Measurements from ENCODE around the gene C1QA.

C1QA gene

DNA sequence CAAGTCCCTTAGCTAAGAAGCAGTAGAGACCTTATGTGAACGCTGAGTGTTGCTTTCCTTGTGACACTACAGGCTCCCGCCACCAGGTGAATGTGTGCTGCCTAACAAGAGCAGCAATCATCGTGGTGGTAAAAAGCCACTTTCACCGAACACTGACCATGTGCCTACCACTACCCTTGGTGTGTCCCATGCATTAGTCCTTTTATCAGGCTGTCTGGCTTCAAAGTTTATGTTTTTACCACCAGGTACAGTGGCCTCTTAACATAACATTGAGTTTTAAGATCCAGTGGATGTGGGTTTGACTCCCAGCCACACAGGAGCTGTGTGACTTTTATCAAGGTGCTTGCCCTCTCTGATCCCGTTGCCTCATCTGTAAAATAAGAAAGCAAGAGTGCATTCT, 18.3 kb downstream of the C1QA start:
- Histone ChIP-seq H3K4me1 (no peaks in the 10 kb centered on the region), H3K27me3 (ENCODE audit: control insufficient read depth, insufficient read depth, low read length) (no peaks in the 10 kb centered on the region), H3K4me3 (ENCODE audit: low read depth, low read length) (no peak overlapping the region), H2AFZ (no peak overlapping the region), H3K27ac (no peak overlapping the region), H3K79me2 (no peaks in the 10 kb centered on the region), H3K4me2 (ENCODE audit: low read length) (no peak overlapping the region), H3K36me3 (ENCODE audit: control insufficient read depth, insufficient read depth, low read length) (no peaks in the 10 kb centered on the region), H3K9ac (no peak overlapping the region), H3K9me3 (ENCODE audit: control insufficient read depth, low read length) (no peaks in the 10 kb centered on the region)
- TF ChIP-seq CTCF (IDR thresholded peaks at IDR 0.05): no peak

DNA sequence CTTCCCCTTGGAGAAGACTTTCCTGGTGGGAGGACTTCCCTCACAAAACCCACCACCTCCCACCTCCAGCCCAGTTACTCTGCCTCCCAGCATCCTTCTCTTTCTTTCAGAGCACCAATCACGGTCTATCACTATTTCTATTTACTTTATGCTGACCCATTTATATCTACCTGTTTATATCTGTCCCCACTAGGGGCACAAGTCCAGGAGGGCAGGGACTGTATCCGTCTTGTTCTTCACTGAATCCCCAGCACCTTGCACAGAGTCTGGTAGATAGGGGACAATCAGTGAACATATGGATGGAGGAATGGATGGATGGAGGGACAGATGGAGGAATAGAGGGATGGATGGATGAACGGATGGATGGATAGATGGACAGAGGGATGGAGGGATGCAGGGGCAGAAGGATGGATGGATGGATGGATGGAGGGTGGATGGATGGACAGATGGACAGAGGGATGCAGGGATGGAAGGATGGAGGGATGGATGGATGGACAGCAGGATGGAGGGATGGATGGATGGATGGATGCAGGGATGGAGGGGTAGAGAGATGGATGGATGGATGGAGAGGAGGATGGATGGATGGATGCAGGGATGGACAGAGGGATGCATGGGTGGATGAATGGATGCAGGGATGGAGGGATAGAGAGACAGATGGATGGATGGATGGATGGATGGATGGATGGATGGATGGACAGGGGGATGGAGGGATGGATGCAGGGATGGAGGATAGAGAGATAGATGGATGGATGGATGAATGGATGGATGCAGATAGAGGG, 22.1 kb downstream of the C1QA start:
- Histone ChIP-seq H3K9me3 (ENCODE audit: control insufficient read depth, low read length) (no peaks in the 10 kb centered on the region), H3K4me3 (ENCODE audit: low read depth, low read length) (no peak overlapping the region), H3K9ac (no peak overlapping the region), H2AFZ (no peak overlapping the region), H3K27me3 (ENCODE audit: control insufficient read depth, insufficient read depth, low read length) (no peaks in the 10 kb centered on the region), H3K36me3 (ENCODE audit: control insufficient read depth, insufficient read depth, low read length) (no peaks in the 10 kb centered on the region), H3K27ac (no peak overlapping the region), H3K79me2 (no peaks in the 10 kb centered on the region), H3K4me1 (no peaks in the 10 kb centered on the region), H3K4me2 (ENCODE audit: low read length) (no peak overlapping the region)
- TF ChIP-seq CTCF (IDR thresholded peaks at IDR 0.05): no peak

GRCh38 chr1:22660716-22661241, 24.4 kb downstream of the C1QA start:
- no peak for TF ChIP-seq CTCF (IDR thresholded peaks at IDR 0.05)
- Histone ChIP-seq H3K4me2 (ENCODE audit: low read length) (no peak overlapping the region), H3K4me1 (no peaks in the 10 kb centered on the region), H3K27ac (no peak overlapping the region), H2AFZ (no peak overlapping the region), H3K9me3 (ENCODE audit: control insufficient read depth, low read length) (no peaks in the 10 kb centered on the region), H3K36me3 (ENCODE audit: control insufficient read depth, insufficient read depth, low read length) (no peaks in the 10 kb centered on the region), H3K79me2 (no peaks in the 10 kb centered on the region), H3K27me3 (ENCODE audit: control insufficient read depth, insufficient read depth, low read length) (no peaks in the 10 kb centered on the region), H3K4me3 (ENCODE audit: low read depth, low read length) (no peak overlapping the region), H3K9ac (no peak overlapping the region)

DNA sequence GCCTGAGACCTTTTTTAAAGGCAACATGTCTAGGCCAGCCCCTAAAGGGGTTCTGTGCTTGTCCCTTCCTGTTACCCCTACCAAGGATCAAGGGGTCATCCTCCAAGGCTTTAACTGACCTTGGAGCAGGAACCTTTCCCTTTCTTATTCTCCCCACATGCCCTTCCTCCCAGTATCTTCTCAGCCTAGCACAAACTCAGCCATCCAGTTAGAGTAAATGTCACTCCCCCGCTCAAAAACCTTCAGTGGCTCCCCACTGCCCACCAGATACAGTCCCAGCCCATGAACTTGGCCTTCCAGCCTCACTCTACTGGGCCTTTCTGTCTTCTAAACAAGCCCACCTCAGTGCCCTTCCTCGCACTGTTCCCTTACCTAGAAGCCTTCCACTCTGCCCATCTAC, 25.5 kb downstream of the C1QA start:
- no peaks in the 10 kb centered on the region for H3K36me3 ChIP-seq (ENCODE audit: control insufficient read depth, insufficient read depth, low read length)
- H3K9me3 ChIP-seq (ENCODE audit: control insufficient read depth, low read length): no peaks in the 10 kb centered on the region
- no peak overlapping the region for H3K4me3 ChIP-seq (ENCODE audit: low read depth, low read length)

More for the DNA sequence above, 25.5 kb downstream of the C1QA start:
- no peak overlapping the region for H2AFZ ChIP-seq
- no peak overlapping the region for H3K27ac ChIP-seq
- H3K27me3 ChIP-seq (ENCODE audit: control insufficient read depth, insufficient read depth, low read length): no peaks in the 10 kb centered on the region
- no peak overlapping the region for H3K9ac ChIP-seq
- H3K79me2 ChIP-seq: no peaks in the 10 kb centered on the region
- no peaks in the 10 kb centered on the region for H3K4me1 ChIP-seq
- no peak for TF ChIP-seq CTCF (IDR thresholded peaks at IDR 0.05)
- no peak overlapping the region for H3K4me2 ChIP-seq (ENCODE audit: low read length)
